ENCODE measurements around the gene TMEM101. TPM values are rescaled to one million over a fixed set of nuclear protein-coding genes. Genes with fewer than 3 reads are reported as not detected.

TMEM101 gene
- total RNA-seq: 10 to 100 TPM; 23.0 to 27.7 (median 23.8) TPM
- long read RNA-seq, donor 1, transcript TMEM101-201 (4 exons, 1,536 nt): major isoform, 38 of 40 reads
- long read RNA-seq, donor 1, partial matches to known transcripts: 1 of 40 reads
- long read RNA-seq, donor 1, other reads (novel, unspliced or antisense): 1 of 40 reads
- long read RNA-seq, donor 2, transcript TMEM101-201 (4 exons, 1,536 nt): major isoform, 31 of 33 reads
- long read RNA-seq, donor 2, partial matches to known transcripts: 1 of 33 reads
- long read RNA-seq, donor 2, other reads (novel, unspliced or antisense): 1 of 33 reads

GRCh38 chr17:44014437-44015172 lies at the start of gene TMEM101:
Gene TMEM101 (minus strand): TSS chr17:44014963. CDS start chr17:44014952, 11 bp downstream.
- no peaks in the 10 kb centered on the region for H3K9me3 ChIP-seq
- DNase-seq (peak; percentile 91 to 94 (median 93)), ATAC-seq (peak; percentile 99)
- H3K4me3 ChIP-seq: peak within 1 kb of the TSS; percentile 52
- TF ChIP-seq CTCF (IDR thresholded peaks at IDR 0.05): no peak
- H3K4me1 ChIP-seq (ENCODE audit: low read depth): peaks cover 8% of the 10 kb centered on the region
- H3K36me3 ChIP-seq (ENCODE audit: low read depth): peaks cover 7% of the 10 kb centered on the region
- intact Hi-C loops (cut with DNase I, micrococcal nuclease): no loop called here

GRCh38 chr17:44063704-44064639 lies 49.2 kb upstream of the TMEM101 start:
- ATAC-seq (no peak), DNase-seq (no peak)
- no peak for TF ChIP-seq CTCF (IDR thresholded peaks at IDR 0.05)
- H3K4me1 ChIP-seq (ENCODE audit: low read depth): peaks cover 11% of the 10 kb centered on the region
- no peaks in the 10 kb centered on the region for H3K36me3 ChIP-seq (ENCODE audit: low read depth)
- H3K4me3 ChIP-seq: no peak overlapping the region
- intact Hi-C loops (cut with DNase I, micrococcal nuclease): no loop called here
- H3K9me3 ChIP-seq: no peaks in the 10 kb centered on the region

- H3K9me3 ChIP-seq: no peaks in the 10 kb centered on the region
- H3K4me1 ChIP-seq (ENCODE audit: low read depth): peaks cover 9% of the 10 kb centered on the region
- no peaks in the 10 kb centered on the region for H3K36me3 ChIP-seq (ENCODE audit: low read depth)
- ATAC-seq (no peak), DNase-seq (no peak)
- no peak overlapping the region for H3K4me3 ChIP-seq
- no peak for TF ChIP-seq CTCF (IDR thresholded peaks at IDR 0.05)
- intact Hi-C loops (cut with DNase I, micrococcal nuclease): no loop called here
These were observed 48.1 kb upstream of the TMEM101 start for GRCh38 chr17:44062871-44063270.

- no peak for TF ChIP-seq CTCF (IDR thresholded peaks at IDR 0.05)
- intact Hi-C loops (cut with DNase I, micrococcal nuclease): no loop called here
- Histone ChIP-seq H3K36me3 (ENCODE audit: low read depth) (no peaks in the 10 kb centered on the region), H3K4me3 (no peak overlapping the region), H3K4me1 (ENCODE audit: low read depth) (no peaks in the 10 kb centered on the region), H3K9me3 (no peaks in the 10 kb centered on the region)
- ATAC-seq (no peak), DNase-seq (no peak)
These were observed 46.7 kb upstream of the TMEM101 start for GRCh38 chr17:44061446-44061845.

GRCh38 chr17:44059101-44059892 lies 44.5 kb upstream of the TMEM101 start:
- Histone ChIP-seq H3K9me3 (no peaks in the 10 kb centered on the region), H3K4me3 (no peak overlapping the region), H3K4me1 (ENCODE audit: low read depth) (no peaks in the 10 kb centered on the region), H3K36me3 (ENCODE audit: low read depth) (no peaks in the 10 kb centered on the region)
- TF ChIP-seq CTCF (IDR thresholded peaks at IDR 0.05): no peak
- no peak for DNase-seq
- intact Hi-C loops (cut with DNase I, micrococcal nuclease): no loop called here
- ATAC-seq: no peak

All from mucosa of descending colon (tissue), 3 donors.